CD4-positive, alpha-beta T cell treated with Interleukin-1 beta for 1 hour (primary cell): ENCODE measurements around the gene NUP214.
"Not testable (repeated sequence)": the region's sequence is repeated elsewhere in the genome, so short reads cannot be mapped to it uniquely, and the experiment has no call there.

Experiments used
- DNase-seq, 2 donors: peaks; one replicate each; pipeline ENCODE4 v3.0.0-alpha.2; 2020 to 2022

Gene NUP214

DNA sequence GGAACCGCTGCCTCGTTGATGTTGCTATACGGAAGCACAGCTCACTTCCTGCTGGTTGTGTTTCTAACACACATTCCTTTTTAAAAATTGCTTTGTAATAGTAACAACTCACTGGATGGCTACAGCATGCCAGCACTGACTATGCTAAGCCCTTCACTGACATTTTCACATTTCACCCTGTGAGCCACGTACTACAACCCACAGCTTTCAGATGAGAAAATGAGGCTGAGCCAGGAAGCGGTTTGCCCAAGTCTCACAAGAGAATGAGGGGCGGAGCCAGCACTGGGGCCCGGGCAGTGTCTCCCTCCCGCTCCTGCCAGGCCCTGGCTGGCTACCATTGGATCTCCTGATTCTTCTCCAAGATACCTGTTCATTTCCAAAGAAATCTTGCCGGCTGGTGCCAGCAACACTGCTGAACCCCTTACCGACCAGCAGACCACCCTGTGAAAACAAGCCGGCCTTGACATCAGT lies 112.6 kb downstream of the NUP214 start:
- peak; percentile 83 to 85 for DNase-seq

- no peak for DNase-seq
These were observed 113.1 kb downstream of the NUP214 start for GRCh38 chr9:131238402-131239021.

GRCh38 chr9:131239161-131239975 lies 114.0 kb downstream of the NUP214 start:
- DNase-seq = no peak

DNA sequence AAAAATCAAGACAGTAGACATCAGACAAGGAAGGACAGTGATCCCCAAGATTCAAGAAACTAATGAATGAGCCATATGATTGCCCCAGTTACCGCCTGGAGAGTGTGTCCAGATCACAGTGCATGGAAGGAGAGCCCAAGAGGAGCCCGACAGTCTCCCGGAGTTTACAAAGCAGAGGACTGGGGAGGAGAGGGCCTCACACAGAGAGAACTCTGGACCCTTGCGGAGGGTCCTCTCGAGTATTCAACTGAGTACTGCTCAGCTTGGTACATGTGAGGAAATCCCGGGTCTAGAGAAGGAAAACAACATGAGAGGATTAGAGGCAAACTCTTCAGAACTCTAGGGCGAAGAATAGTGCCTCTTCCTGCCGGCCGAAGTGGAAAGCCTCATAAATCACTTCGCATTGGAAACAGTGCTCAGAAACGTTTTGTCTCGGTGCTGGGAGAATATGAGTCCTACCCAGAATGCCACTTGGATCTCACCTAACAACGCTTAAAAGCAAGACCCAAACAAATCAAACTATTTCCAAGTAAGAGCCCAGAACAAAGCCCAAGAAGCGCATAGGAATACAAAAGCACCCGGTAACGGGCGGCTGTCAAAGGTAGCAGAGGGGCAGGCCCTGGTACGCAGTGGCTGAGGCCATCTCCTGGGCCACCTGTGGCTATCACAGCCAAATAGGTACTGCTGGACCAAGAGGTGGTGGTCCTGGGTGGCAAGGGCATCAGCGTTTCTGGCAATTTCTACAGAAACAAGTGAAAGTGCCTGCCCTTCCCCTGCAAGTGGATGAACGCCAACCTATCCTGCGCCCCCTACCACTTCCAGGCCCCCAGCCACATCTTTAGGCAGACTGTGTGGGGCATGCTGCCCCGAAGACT lies 114.9 kb downstream of the NUP214 start:
- DNase-seq = no peak

DNA sequence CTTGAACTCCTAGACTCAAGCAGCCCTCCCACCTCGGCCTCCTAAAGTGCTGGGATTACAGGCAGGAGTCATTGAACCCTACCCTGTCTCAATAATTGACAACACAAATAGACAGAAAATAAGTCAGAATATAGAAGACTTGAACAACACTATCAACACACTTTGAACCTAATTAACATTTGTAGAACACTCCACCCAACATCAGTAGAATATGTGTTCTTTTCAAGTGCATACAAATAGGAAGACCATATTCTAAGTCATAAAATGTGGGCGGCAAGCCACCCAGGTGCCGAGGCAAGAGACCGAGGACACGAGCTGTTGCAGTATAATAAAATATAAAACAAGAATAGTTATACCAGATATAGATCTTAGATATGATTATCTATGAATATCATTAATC lies 118.9 kb downstream of the NUP214 start:
- DNase-seq = not testable (repeated sequence)

DNA sequence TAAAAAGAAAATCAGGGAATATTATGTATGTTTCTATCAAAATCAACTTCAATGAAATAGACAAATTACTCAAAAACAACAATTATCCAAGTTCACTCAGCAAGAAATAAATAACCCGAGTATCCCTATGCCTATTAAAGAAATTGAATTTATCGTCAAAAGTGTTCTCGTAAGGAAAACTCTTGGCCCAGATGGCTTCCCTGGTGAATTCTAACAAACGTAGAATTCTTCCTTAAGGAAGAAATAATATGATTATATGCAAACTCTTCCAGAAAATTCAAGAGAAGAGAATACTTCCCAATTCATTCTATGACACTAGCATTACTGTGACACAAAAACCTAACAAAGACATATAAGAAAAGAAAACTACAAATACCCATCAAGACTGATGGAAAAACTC lies 121.2 kb downstream of the NUP214 start:
- no peak for DNase-seq

DNA sequence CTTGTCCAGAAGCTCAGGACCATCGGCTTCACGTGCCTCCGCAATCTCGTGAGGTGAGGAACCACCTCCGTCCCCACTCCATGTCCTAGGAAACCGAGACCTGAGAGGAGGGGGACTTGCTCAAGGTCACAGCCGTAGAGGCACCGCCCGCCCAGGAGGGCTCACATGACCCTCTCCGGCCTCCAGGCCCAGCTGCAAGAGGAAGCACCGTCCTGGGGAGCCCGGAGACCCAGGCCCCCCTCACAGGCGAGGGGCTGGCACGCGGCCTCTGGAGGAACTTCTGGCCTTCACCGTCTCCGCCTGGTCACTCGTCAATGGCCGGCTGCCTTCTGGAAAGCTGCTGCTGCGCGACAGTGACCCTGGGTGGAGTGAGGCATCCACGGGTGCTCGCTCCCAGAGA lies 126.7 kb downstream of the NUP214 start:
- DNase-seq = no peak

DNA sequence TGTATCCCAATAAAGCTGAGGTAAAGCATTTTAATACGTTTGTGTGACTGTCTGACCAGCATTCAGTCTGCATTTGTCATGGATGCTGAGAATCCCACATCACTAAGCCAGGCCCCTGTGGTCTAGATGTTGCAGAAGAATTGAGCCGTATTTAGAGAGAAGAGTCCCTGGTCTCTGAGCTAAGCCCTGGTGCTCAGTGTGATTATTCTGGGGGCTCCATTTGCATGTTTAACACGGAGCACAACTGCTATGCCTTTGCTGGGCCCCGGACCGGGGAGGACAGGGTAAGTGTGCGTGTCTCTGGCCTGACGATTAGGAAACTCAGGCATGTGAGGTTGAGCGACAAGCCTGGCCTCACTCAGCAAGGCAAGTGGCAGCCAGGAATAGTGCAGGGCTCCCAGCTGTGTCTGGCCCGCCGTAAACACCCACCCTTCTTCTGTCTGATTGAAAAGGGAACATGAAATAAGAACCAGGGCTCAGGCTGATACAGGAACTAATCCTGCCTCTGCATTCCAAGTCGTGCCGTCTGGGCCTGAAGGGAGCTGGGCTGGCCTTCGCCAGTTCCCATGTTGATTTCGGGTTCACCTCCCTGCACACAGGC lies 128.6 kb downstream of the NUP214 start:
- DNase-seq = peak in 1 of 2 donors; percentile 34

- no peak for DNase-seq
These were observed 129.2 kb downstream of the NUP214 start for GRCh38 chr9:131254626-131255025.

GRCh38 chr9:131255676-131256197 lies 130.4 kb downstream of the NUP214 start:
- no peak for DNase-seq

DNA sequence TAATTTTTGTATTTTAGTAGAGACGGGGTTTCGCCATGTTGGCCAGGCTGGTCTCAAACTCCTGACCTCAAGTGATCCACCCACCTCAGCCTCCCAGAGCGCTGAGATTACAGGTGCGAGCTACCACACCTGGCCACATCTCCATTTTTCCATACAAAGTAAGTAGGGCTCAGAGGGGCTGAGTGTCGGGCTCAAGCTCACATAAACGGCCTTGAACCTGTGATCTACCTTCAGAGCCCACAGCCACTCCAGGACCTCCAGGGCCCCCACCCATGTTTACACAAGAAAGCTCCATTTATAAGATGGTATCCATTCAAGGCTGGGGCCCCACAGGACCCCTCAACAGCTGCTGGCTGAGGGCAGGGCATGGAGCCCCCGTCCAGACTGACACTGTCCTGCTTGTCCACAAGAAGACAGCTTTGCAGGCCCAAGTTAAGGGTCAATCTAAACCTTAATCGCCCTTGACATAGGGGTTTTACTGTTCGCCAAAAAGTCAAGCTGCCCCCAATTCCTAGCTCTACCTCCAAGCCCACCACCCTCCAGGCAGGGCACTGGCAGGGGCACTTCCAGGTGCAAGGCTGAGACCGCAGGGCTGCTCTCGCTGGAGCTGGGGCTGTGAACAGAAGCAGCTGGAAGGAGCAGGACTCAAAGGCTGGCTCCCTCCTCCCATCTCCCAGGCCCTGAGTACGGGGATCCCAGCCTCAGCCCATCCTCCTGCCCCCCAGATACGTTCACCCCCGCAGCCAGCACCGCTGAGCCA lies 132.1 kb downstream of the NUP214 start:
- DNase-seq = no peak

- no peak for DNase-seq
These were observed 132.8 kb downstream of the NUP214 start for GRCh38 chr9:131258186-131258585.

- no peak for DNase-seq
These were observed 133.5 kb downstream of the NUP214 start for GRCh38 chr9:131258698-131259431.

DNA sequence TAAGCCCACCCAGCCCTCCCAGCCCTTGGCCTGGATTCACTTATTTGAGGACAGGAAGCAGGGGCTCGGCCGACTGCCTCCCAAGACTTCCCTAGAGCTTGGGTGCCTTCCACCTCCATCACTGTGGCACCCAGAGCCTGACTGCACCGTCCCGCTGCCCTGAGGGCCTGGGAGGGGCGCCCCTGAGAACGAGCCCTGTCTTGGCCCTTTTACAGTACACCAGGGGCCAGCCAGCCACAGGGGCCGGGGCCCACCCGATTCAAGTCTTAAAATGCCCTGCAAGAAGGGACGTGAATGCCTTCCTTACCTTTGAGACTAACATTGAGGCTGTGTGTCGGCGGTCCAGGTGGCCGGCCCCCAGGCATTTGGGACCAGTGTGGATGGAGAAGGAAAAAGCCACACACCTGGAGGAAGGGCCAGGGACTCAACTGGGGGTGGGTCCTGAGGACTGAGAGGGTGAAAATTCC lies 134.1 kb downstream of the NUP214 start:
- no peak for DNase-seq

DNA sequence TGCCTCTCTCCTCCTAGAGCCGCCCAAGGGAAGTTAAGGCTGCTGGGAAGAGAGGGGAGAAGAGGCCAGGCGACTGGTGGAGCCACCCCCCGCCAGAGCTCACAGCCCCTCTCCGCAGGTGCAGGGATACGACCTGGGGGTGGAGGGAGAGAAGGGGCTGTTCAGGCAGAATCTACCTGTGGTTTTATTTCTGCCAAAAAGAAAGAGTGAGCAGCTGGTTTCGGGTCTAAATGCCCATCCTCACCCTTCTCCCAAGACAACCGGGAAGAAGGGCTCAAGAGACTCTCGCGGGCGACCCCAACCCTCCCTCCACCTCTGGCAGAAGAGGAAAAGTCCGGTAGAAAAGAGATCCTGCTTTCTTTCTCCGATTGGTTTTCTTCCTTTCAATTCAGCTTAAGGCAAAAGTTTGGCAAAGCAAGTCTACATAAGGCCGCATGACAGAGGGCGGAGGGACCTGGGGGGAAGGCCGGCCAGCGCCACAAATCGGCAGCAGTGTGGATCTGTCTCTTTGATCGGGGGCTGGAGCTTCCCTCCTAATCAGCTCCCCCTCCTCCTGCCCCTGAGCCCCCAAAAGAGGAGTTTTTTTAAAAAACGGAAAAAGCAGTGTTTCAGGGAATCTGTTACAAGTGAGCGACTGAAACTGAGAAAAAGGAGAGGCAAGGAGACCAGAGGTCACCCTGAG lies 134.7 kb downstream of the NUP214 start:
- DNase-seq = no peak

- DNase-seq = no peak
These were observed 135.5 kb downstream of the NUP214 start for GRCh38 chr9:131260751-131261452.

DNA sequence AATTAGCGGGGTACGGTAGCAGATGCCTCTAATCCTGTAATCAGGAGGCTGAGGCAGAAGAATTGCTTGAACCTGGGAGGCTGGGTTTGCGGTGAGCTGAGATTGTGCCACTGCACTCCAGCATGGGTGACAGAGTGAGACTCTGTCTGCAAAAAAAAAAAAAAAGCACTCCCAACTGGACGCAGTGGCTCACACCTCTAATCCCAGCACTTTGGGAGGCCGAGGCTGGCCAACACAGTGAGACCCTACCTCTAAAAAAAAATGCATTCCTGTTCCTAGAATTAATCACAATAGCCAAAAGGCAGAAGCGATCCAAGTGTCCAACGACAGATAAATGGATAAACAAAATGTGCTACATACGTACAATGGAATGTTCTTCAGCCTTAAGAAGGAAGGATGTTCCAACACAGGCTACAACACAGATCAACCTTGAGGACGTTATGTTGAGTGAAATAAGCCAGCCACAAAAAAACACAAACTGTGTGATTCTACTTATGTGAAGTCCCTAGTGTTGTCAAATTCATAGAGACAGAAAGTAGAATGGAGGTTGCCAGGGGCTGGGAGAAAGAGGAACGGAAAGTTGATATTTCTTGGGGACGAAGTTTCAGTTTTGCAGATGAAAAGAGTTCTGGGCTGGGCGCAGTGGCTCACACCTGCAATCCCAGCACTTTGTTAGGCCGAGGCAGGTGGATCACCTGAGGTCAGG lies 137.1 kb downstream of the NUP214 start:
- DNase-seq = no peak

DNA sequence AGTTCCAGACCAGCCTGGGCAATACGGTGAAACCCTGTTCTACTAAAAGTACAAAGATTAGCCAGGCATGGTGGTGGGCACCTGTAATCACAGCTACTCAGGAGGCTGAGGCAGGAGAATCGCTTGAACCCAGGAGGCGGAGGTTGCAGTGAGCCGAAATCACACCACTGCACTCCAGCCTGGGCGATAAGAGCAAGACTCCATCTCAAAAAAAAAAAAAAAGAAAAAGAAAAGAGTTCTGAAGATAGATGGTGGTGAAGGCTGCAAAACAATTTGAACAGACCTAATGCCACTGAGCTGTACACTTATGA lies 137.6 kb downstream of the NUP214 start:
- DNase-seq = not testable (repeated sequence)

- DNase-seq = no peak
These were observed 138.3 kb downstream of the NUP214 start for GRCh38 chr9:131263701-131264100.
